ENCODE measurements around the gene MYO7A. TPM values are rescaled to one million over a fixed set of nuclear protein-coding genes. Genes with fewer than 3 reads are reported as not detected.

MYO7A gene
- total RNA-seq: 0.22 TPM in 1 of 2 replicates, not detected in the other

DNA sequence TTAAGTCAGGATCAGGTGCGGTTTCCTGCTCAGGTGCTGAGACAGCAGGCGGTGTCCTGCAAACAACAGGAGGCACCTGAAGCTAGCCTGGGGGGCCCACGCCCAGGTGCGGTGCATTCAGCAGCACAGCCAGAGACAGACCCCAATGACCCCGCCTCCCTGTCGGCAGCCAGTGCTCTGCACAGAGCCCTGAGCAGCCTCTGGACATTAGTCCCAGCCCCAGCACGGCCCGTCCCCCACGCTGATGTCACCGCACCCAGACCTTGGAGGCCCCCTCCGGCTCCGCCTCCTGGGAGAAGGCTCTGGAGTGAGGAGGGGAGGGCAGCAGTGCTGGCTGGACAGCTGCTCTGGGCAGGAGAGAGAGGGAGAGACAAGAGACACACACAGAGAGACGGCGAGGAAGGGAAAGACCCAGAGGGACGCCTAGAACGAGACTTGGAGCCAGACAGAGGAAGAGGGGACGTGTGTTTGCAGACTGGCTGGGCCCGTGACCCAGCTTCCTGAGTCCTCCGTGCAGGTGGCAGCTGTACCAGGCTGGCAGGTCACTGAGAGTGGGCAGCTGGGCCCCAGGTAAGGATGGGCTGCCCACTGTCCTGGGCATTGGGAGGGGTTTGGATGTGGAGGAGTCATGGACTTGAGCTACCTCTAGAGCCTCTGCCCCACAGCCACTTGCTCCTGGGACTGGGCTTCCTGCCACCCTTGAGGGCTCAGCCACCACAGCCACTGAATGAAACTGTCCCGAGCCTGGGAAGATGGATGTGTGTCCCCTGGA, at the start of gene MYO7A:
MYO7A (plus strand) TSS at position 327 of the 772 bp plus-strand sequence. CDS start 2,389 bp downstream, outside the sequence.

DNA sequence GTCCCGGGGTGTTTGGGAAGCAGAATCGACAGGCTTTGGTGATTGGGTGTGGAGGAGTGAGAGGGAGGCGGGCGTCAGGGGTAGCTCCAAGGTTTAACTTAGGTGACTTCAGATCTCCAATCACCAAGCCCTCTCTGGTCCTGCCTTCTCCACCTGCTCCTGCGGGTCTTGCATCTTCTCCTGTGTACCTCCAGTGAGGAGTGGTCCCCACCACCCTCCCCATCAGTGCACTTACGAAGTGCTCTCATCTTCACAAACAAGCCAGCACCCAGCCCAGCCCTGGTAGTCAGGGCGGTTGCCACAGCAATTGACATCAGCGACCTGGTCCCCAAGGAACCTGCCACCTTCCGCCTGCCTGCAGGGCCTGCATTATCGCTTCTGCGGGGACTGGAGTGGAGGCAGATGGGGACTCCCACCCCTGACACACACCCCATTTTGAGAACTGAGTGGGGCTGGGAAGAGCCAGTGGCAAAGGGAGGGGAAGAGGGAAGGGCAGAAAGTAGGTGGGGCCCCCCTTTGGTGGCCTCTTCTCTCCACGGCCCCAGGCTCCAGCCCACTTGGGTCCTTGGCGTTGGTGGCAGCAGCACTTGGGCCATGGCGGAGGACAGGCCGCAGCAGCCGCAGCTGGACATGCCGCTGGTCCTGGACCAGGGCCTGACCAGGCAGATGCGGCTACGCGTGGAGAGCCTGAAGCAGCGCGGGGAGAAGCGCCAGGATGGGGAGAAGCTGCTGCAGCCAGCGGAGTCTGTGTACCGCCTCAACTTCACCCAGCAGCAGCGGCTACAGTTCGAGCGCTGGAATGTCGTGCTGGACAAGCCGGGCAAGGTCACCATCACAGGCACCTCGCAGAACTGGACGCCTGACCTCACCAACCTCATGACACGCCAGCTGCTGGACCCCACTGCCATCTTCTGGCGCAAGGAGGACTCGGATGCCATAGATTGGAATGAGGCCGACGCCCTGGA, 25.5 kb upstream of the MYO7A start, which contains the start of gene OMP:
OMP (plus strand) TSS at position 595 of the 965 bp plus-strand sequence; CDS start at position 595, 0 bp downstream.

Other genes with a start within 250 kb of the MYO7A start
- gene B3GNT6, start 93.8 kb upstream of the MYO7A start, total RNA-seq: not detected in 2 replicates
- 8.6 and 12.9 TPM in 2 replicates for gene CAPN5, start 61.3 kb upstream of the MYO7A start, total RNA-seq
- not detected in 2 replicates for gene OMP, start 25.4 kb upstream of the MYO7A start, total RNA-seq
- not detected in 2 replicates for gene GDPD4, start 173.4 kb downstream of the MYO7A start, total RNA-seq